ENCODE measurements around the gene CERS5.

CERS5 gene

DNA sequence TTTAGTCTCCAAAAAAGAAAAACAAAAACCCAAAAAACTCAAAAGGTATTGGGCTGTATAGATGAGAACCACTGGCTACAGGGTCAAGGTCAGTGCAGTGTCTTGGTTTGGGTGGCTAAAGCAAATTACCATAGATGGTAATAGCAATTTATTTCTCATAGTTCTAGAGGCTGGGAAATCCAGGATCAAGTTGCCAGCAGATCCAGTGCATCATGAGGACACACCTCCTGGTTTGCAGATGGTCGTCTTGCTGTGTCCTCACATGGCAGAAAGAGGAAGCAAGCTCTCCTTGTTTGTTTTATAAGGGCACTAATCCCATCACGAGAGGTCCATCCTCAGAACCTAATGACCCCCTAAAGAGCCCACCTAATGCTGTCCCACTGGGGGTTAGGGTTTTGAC lies 44.0 kb downstream of the CERS5 start:
- DNase-seq: no peak

DNA sequence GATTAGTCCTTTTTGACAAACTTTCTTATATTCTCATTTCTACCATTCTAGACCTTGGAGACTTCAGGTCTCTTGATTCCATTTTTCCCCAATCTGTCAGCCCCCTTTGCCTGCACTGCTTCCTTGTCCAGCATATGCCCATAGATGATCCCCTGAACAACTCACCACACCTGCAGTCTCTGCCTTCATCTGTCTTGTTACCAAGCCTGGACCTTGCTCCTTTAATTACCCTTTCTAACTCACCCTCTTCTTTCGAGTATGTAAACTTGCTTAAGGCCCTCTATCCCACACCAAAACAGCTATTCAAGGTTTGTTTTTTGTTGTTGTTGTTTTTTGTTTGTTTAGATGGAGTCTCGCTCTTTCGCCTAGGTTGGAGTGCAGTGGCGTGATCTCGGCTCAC lies 45.5 kb downstream of the CERS5 start:
- DNase-seq: no peak

DNA sequence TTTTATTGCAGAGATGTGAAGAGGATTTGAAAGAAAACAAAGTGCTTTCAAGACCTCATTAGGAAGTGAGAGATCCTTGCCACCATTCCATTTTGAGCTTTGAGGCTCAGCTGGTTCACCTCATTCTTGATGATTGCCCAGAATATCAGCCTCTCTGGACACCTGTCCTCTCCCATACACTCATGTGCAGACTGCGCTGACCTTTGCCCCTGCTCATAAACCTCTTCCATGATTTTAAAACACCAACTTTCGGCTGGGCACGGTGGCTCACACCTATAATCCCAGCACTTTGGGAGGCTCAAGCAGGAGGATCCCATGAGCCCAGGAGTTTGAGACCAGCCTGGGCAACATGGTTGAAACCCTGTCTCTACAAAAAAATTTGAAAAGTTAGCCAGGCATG lies 46.2 kb downstream of the CERS5 start:
- no peak for DNase-seq

DNA sequence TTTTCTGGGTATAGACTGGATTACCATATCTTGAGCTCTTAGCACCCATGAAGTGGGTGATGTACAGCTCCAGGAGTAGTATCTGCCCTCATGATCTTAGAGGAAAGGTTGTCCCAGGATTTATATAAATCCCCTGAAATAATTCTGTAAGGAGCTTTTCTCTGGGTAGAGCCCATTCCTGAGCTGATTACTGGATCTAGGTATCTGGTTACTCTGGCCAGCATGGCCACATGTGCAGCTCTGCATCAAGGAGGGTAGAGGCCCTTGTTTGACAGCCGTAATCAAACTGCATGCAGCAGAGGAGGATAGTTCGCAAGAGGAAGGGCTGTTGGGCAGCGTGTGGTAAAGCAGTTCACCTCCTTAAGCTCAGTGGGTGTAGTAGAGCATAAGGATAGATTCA lies 46.6 kb downstream of the CERS5 start:
- no peak for DNase-seq

GRCh38 chr12:50119387-50119786 lies 47.8 kb downstream of the CERS5 start:
- no peak for DNase-seq

GRCh38 chr12:50117057-50117622 lies 50.0 kb downstream of the CERS5 start:
- no peak for DNase-seq

- no peak for DNase-seq
Observed at GRCh38 chr12:50112456-50113218, 54.5 kb downstream of the CERS5 start.

DNA sequence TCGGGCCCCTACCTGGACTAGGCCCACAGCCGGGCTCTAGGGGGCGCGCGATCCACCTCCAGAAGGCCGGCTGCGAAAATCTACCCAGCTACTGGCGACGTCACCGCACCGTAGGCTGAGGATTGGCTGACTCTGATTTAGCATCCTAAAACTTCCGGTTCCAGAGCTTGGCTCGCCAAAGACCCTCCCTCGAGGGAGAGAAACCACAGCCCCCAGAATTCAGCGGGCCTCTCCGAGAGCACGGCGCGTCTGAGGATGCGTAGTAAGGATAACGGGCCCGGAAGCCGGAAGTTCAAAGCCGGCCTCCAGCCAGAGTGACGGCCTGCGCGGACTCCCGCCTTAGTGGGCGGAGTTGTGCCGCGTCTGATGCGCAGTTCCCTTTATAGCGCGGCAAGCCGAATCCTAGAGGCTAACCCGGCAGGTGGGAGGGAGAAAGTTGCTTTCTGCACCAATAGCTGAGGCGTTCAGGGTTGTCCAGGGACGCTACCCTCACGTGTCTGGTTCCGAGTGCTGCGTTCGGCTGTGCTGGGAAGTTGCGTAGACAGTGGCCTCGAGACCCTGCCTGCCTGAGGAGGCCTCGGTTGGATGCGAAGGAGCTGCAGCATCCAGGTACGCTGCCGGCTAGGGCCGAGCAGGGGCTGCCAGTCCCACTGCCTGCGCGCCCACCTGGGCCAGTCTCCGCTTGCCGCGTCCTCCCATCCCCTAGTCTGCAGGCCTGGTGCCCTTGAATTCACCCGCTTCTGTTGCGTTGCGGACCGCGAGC lies 55.3 kb downstream of the CERS5 start, which contains the start of gene COX14:
Gene COX14, plus strand, starts transcription at position 544 of the 763 bp plus-strand sequence. CDS start 7,808 bp downstream, outside the sequence.
- peak; percentile 98 for DNase-seq

DNA sequence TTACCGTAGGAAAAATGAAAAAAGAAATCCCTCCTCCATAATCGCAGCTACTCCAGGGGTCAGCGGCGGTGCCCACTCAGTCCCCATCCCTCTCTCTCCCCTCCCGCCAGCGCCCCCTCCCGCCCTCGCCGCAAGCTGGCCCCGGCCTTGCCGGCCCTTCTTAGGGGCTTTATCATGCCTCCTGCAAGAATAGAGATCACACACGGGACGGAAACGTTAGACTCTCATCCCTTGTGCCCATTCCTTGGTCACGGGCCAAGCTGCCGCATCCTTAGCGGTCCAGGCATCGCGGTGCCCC lies 55.8 kb downstream of the CERS5 start:
- no peak for DNase-seq

DNA sequence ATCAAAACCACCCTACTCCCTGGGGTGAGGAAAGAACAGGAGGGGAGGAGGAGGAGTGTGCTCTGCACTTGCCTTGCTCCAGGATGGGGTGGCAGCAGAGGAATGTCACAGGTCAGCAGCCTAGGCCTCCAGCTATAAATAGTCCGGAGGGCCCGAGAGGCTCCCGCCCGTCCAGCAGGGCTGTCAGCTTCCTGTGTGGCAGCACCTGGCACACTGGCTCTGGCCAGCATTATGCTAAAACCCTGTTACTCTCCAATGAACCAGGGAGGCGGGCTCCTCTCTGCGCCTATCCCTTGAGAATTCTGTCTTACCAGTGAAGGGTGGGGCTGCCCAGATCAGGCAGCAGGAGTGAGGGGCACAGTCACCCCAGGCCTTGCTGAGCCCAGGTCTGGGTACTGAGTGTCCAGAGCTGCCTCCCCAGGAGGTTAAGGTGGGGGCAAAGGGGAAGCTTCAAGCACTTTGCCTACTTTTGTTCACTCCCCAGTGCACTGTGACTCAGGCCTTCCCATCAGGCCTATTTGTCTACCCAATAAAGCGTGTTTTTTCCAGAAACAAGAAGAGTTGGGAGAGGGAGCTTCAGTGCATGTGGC lies 56.3 kb downstream of the CERS5 start:
- DNase-seq: no peak

- DNase-seq: no peak
Observed at GRCh38 chr12:50110127-50110761, 56.9 kb downstream of the CERS5 start.

DNA sequence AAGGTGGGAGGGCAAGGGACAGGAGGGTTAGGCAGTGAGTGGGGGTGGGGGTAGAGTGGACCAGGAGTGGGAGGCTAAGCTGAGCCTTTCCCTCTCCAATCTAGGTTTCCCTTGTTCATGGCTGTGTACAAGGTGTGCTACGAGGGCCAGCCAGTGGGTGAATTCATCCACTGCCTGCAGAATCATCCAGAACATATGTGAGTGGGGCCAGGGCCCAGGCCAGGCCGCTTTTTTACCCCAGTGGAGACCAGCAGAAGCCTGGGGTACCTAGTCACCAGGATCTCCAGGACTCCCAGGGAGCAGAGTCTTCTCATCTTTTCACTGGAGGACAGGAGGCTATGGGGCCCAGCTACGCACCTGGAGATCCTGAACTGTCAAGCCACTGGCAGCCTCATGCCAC lies 57.9 kb downstream of the CERS5 start:
- no peak for DNase-seq

DNA sequence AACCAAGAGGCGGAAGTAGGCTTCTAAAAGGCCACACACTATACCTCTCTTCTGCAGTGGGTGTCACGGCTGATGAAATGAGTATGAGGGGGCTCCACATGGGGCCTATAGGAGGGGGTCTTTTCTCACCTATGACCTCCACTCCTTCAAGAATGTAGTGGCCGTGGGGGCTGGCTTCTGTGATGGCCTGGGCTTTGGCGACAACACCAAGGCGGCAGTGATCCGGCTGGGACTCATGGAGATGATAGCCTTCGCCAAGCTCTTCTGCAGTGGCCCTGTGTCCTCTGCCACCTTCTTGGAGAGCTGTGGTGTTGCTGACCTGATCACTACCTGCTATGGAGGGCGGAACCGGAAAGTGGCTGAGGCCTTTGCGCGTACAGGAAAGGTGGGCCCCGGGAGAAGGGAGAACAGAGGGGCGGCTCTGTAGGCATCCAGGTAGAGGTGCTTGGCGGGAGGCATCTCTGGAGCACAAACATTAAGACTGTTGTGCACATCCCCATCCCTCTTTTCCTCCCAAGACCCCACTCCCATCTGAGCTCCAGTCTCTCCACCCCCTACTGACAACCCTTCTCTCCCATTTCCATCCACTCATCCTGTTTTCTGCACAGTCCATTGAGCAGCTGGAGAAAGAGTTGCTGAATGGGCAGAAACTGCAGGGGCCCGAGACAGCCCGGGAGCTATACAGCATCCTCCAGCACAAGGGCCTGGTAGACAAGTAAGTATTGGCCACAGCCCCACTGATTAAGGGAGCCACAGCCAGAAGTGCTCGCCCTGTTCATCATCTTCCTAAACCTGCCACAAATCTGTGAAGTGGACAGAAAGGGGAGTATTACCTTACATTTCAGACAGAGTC lies 59.5 kb downstream of the CERS5 start:
- no peak for DNase-seq

GRCh38 chr12:50106907-50107306 lies 60.3 kb downstream of the CERS5 start:
- no peak for DNase-seq

DNA sequence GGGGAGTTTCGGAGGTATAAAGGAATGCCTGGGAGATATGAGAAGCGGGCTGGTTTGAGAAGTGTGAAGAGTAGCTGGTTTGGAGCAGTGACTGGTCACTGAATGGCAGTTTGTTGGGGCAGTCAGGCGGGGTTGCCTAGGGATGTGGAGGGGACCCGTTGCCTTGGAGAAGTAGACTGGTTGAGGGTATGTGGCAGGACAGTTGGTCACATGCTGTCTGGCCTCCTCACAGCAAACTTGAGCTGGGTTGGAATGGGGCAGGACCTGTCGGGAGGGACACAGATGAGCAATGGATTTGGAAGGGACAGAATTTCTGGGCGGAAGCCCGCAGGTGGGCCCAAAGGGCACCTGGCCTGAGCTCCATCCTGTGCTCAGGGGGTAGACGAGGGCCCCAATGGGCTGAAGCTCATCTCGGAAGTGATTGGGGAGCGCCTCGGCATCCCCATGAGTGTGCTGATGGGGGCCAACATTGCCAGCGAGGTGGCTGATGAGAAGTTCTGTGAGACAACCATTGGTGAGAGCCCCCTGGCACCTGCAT lies 61.2 kb downstream of the CERS5 start:
- no peak for DNase-seq

- no peak for DNase-seq
Observed at GRCh38 chr12:50104417-50105366, 62.5 kb downstream of the CERS5 start.

GRCh38 chr12:50103767-50104321 lies 63.3 kb downstream of the CERS5 start, which contains the start of gene GPD1:
GPD1 (plus strand) TSS chr12:50104008; CDS start chr12:50104051, 43 bp downstream.
- peak; percentile 25 for DNase-seq

GRCh38 chr12:50103351-50103750 lies 63.8 kb downstream of the CERS5 start:
- DNase-seq: no peak

- DNase-seq: no peak
Observed at GRCh38 chr12:50102646-50103309, 64.4 kb downstream of the CERS5 start.

DNA sequence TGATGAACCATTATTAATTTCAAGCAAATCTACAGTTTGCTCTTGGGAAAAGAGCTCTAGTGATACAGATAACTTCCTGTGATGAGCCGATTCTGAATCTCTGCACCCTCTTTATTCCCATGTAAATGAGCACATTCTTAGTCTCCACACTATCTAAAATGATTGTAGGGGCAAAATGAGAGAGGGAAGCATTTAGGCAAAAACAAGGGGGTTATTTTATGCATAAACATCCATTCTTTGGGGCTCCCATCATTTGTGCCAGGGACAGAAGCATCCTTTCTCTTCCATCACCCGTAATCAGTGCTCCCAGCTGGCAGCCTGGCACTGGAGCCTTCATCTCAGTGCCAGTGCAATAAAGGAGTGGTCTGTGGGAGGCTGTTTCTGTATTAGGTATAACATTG lies 65.0 kb downstream of the CERS5 start:
- DNase-seq: no peak
